OCI-LY7 (cell line): Measurements from ENCODE around the gene WDR70. TPM values are rescaled to one million over a fixed set of nuclear protein-coding genes. Genes with fewer than 3 reads are reported as not detected.

Experiments used
- BruUV-seq: library from RNA; stranded (reverse); fragments of 400-500 nt; replicated peaks from 2 replicates; lab custom pipeline; 2021; lab: Mats Ljungman, UMichigan
- CTCF ChIA-PET: fragments of 300-600 bp; sonication (Branson Sonifier 250); formaldehyde crosslinking; loops from one replicate; lab custom pipeline; 2022; ENCODE audit warnings: antibody characterized with exemption; ENCODE audit not compliant: unreplicated experiment; lab: Charles Lee
- POLR2A ChIA-PET: fragments of 300-600 bp; sonication (Branson Sonifier 250); formaldehyde crosslinking; loops from one replicate; lab custom pipeline; 2022; ENCODE audit warnings: antibody characterized with exemption; lab: Charles Lee
- DNase-seq: peaks from one replicate; pipeline ENCODE4 v3.0.0-alpha.2; 2015; ENCODE audit warnings: low spot score
- H2AFZ ChIP-seq: fragments of 200-600 bp; sonication (generic), shearing (Covaris generic); 2 replicates; pipeline ENCODE4 v1.6.1; 2014; ENCODE audit warnings: mild to moderate bottlenecking, antibody characterized with exemption, low read length, moderate library complexity
- H3K27ac ChIP-seq: fragments of 200-600 bp; sonication (generic); 2 replicates; pipeline ENCODE4 v1.5.1; 2014; ENCODE audit warnings: mixed run types, low read depth, mild to moderate bottlenecking, moderate library complexity, low read length, inconsistent platforms; ENCODE audit not compliant: poor library complexity, severe bottlenecking
- H3K36me3 ChIP-seq: fragments of 200-600 bp; sonication (generic); 2 replicates; pipeline ENCODE4 v1.6.1; 2014; ENCODE audit warnings: mild to moderate bottlenecking, antibody characterized with exemption, low read length, moderate library complexity, mixed read lengths; ENCODE audit not compliant: insufficient read depth
- H3K4me1 ChIP-seq: fragments of 200-600 bp; sonication (generic); 2 replicates; pipeline ENCODE4 v1.5.1; 2014; ENCODE audit warnings: mild to moderate bottlenecking, low read length; ENCODE audit not compliant: insufficient read depth, poor library complexity, severe bottlenecking
- H3K4me2 ChIP-seq: fragments of 200-600 bp; sonication (generic); 2 replicates; pipeline ENCODE4 v1.6.1; 2014; ENCODE audit warnings: mild to moderate bottlenecking, low read length
- H3K4me3 ChIP-seq: fragments of 200-600 bp; sonication (generic); 2 replicates; pipeline ENCODE4 v1.5.1; 2014; ENCODE audit warnings: mild to moderate bottlenecking, low read depth, low read length; ENCODE audit not compliant: poor library complexity, severe bottlenecking
- H3K79me2 ChIP-seq: fragments of 200-600 bp; sonication (generic); 2 replicates; pipeline ENCODE4 v1.6.1; 2016; ENCODE audit warnings: low read depth, mild to moderate bottlenecking, low read length, moderate library complexity, mixed read lengths; ENCODE audit not compliant: insufficient read depth
- H3K9me2 ChIP-seq: fragments of 200-600 bp; sonication (generic); 2 replicates; pipeline ENCODE4 v1.6.1; 2016; ENCODE audit warnings: mild to moderate bottlenecking, low read length, mixed read lengths; ENCODE audit not compliant: insufficient read depth
- H3K9me3 ChIP-seq: fragments of 200-600 bp; sonication (generic); 2 replicates; pipeline ENCODE4 v1.6.1; 2014; ENCODE audit warnings: mild to moderate bottlenecking, mixed run types, low read length, mixed read lengths
- H4K20me1 ChIP-seq: fragments of 200-600 bp; sonication (generic); 2 replicates; pipeline ENCODE4 v1.6.1; 2014; ENCODE audit warnings: mild to moderate bottlenecking, antibody characterized with exemption, low read length, moderate library complexity, mixed read lengths; ENCODE audit not compliant: insufficient read depth
- EZH2phosphoT487 ChIP-seq: fragments of 200-600 bp; sonication (generic); IDR thresholded peaks from 2 replicates; pipeline ENCODE4 v1.6.1; 2018; ENCODE audit warnings: low read depth, borderline replicate concordance, mild to moderate bottlenecking, mixed run types, antibody characterized with exemption, low read length, moderate library complexity, mixed read lengths
- intact Hi-C: fragments of 100-400 bp; cut with micrococcal nuclease; formaldehyde crosslinking; loops from one replicate; pipeline ENCODE4 v1.10.0; 2022; ENCODE audit not compliant: unreplicated experiment
- total RNA-seq, 2 experiments: library from RNA; depleted of rRNA in 1 of 2; stranded (reverse); fragments of >200 nt in 1 of 2; shearing (Covaris generic) in 1 of 2; gene quantifications; 2 replicates each; pipeline ENCODE4 v1.2.3, GENCODE V29; 2014 to 2022
- TF ChIP-seq, protein P1 (sequence below): fragments of 200-600 bp; sonication (generic); conservative IDR thresholded peaks from 2 replicates; pipeline ENCODE4 v1.5.1; 2014; ENCODE audit warnings: mild to moderate bottlenecking, antibody characterized with exemption, low read length, moderate library complexity, mixed read lengths

WDR70 gene
- total RNA-seq, 2 experiments from 2014 or later: 26.2 to 35.4 TPM

DNA sequence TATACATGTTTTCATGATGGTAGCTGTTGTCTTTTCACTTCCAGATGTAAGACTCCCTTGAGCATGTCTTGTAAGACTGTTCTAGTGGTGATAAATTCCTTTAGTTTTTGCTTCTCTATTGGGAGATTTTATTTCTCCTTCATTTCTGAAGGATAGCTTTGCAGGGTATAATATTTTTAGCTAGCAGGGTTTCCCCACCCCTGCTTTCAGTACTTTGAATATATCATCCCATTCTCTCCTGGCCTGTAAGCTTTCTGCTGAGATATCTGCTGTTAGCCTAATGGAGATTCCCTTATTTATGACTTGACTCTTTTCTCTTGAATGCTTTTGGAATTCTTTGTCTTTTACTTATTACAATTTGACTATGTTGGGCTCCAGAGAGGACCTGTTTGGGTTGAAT, 249.8 kb downstream of the WDR70 start:
- no peak for TF ChIP-seq EZH2phosphoT487
- TF ChIP-seq, protein P1, sequence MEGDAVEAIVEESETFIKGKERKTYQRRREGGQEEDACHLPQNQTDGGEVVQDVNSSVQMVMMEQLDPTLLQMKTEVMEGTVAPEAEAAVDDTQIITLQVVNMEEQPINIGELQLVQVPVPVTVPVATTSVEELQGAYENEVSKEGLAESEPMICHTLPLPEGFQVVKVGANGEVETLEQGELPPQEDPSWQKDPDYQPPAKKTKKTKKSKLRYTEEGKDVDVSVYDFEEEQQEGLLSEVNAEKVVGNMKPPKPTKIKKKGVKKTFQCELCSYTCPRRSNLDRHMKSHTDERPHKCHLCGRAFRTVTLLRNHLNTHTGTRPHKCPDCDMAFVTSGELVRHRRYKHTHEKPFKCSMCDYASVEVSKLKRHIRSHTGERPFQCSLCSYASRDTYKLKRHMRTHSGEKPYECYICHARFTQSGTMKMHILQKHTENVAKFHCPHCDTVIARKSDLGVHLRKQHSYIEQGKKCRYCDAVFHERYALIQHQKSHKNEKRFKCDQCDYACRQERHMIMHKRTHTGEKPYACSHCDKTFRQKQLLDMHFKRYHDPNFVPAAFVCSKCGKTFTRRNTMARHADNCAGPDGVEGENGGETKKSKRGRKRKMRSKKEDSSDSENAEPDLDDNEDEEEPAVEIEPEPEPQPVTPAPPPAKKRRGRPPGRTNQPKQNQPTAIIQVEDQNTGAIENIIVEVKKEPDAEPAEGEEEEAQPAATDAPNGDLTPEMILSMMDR: no peak
- Histone ChIP-seq H2AFZ (no peak overlapping the region), H3K4me3 (no peak overlapping the region), H3K9me3 (peaks cover 13% of the 10 kb centered on the region; the same call in 1 of the 2 replicates), H3K27ac (no peak overlapping the region), H3K4me1 (no peaks in the 10 kb centered on the region), H3K79me2 (no peaks in the 10 kb centered on the region), H3K4me2 (no peak overlapping the region), H3K9me2 (no peaks in the 10 kb centered on the region), H4K20me1 (no peaks in the 10 kb centered on the region), H3K36me3 (no peaks in the 10 kb centered on the region)
- POLR2A ChIA-PET: interaction anchor here (0.6 to 0.7 kb wide), 2 partner anchors 10 to 23 kb away, joined by 3 read pairs; no protein-coding TSS in a partner anchor
- intact Hi-C loops: no loop called here
- BruUV-seq: no TSS peak
- CTCF ChIA-PET: no interaction called here
- DNase-seq: no peak

DNA sequence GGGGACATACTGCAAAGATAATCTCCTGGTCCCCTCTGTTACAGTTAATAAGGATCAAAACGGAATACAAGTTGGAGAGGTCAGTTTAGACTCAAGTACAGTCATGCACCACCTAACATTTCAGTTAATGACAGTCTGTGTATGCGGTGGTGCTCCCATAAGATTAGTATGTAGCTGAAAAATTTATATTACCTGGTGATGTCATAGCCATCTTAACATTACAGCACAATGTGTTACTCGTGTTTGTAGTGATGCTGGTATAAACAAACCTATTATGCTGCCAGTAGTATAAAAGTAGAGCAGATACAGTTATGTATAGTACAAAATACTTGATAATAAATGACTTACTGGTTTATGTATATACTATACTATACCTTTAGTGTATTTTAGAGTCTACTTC, 252.8 kb downstream of the WDR70 start:
- ChIA-PET POLR2A (no interaction called here), CTCF (no interaction called here)
- Histone ChIP-seq H3K27ac (no peak overlapping the region), H4K20me1 (no peaks in the 10 kb centered on the region), H3K4me3 (no peak overlapping the region), H3K9me3 (peaks cover 13% of the 10 kb centered on the region; the same call in 1 of the 2 replicates), H3K9me2 (no peaks in the 10 kb centered on the region), H3K36me3 (no peaks in the 10 kb centered on the region), H2AFZ (no peak overlapping the region), H3K79me2 (no peaks in the 10 kb centered on the region), H3K4me2 (no peak overlapping the region), H3K4me1 (no peaks in the 10 kb centered on the region)
- DNase-seq: no peak
- TF ChIP-seq EZH2phosphoT487: no peak
- TF ChIP-seq, protein P1: no peak
- no TSS peak for BruUV-seq
- intact Hi-C loops: no loop called here

DNA sequence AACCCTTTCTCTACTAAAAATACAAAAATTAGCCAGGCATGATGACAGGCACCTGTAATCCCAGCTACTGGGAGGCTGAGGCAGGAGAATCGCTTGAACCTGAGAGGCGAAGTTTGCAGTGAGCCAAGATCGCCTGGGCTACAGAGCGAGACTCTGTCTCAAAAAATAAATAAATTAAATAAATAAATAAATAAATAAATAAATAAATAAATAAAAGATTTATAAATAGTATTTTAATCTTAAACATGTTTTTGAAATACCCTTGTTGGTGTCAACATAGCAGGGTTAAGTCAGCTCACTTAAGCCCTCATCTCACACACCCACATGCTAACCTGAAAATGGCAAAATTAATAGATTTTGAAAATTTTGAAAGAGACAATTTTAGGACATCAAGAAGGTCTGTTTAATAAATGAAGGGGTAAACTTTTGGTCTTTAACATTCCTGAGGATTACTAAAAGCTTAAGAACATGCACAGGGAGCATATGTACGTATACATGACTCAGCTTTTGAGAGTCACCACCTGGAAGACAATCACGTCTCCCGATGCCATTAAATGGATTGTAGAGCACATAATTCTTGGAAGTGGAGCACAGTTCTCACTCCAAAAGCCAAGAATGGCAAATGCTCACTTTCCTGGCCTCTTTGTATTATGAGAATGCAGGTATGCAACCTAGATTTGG, 258.2 kb downstream of the WDR70 start:
- TF ChIP-seq, protein P1: no peak
- no peak for TF ChIP-seq EZH2phosphoT487
- DNase-seq: no peak
- no peak overlapping the region for H3K4me3 ChIP-seq
- H3K36me3 ChIP-seq: no peaks in the 10 kb centered on the region
- CTCF ChIA-PET: no interaction called here
- H3K79me2 ChIP-seq: no peaks in the 10 kb centered on the region
- no peaks in the 10 kb centered on the region for H3K9me3 ChIP-seq
- intact Hi-C loops: no loop called here
- H3K4me2 ChIP-seq: no peak overlapping the region
- POLR2A ChIA-PET: interaction anchor here (0.6 to 0.8 kb wide), 2 partner anchors 72 to 1280 kb away, joined by 3 read pairs; no protein-coding TSS in a partner anchor
- no peak overlapping the region for H2AFZ ChIP-seq
- H3K27ac ChIP-seq: no peak overlapping the region
- no peaks in the 10 kb centered on the region for H3K9me2 ChIP-seq
- no peaks in the 10 kb centered on the region for H3K4me1 ChIP-seq
- H4K20me1 ChIP-seq: no peaks in the 10 kb centered on the region
- no TSS peak for BruUV-seq
